HCT116 (cell line): ENCODE measurements around the gene WDR88. TPM values are rescaled to one million over a fixed set of nuclear protein-coding genes. Genes with fewer than 3 reads are reported as not detected.

Experiments
- ATAC-seq: fragments of 200-7000 bp; cut with Tn5 transposase; 2 replicates; pipeline ENCODE4 v1.9.1; 2020; ENCODE audit warnings: mild to moderate bottlenecking, moderate library complexity
- BruUV-seq: library from RNA; stranded (reverse); fragments of 400-500 nt; replicated peaks from 2 replicates; lab custom pipeline; 2021; lab: Mats Ljungman, UMichigan
- CTCF ChIA-PET: fragments of 300-600 bp; sonication (Branson Sonifier 250); formaldehyde crosslinking; loops from one replicate; lab custom pipeline; 2021; ENCODE audit warnings: antibody characterized with exemption; lab: Charles Lee
- POLR2A ChIA-PET: fragments of 300-600, 350-600 bp; sonication (Branson Sonifier 250); formaldehyde crosslinking; loops from one replicate; lab custom pipeline; 2021; ENCODE audit warnings: antibody characterized with exemption; lab: Charles Lee
- RAD21 ChIA-PET, 2 experiments: fragments of 300-600 bp; sonication (Branson Sonifier 250); formaldehyde crosslinking; loops; one replicate each; lab custom pipeline; 2023; ENCODE audit warnings: low total read pairs in 2 of 2; ENCODE audit not compliant: uncharacterized antibody in 2 of 2, unreplicated experiment in 2 of 2, low non-redundant PET in 1 of 2; lab: Charles Lee
- DNase-seq: peaks from one replicate; pipeline ENCODE4 v3.0.0-alpha.2; 2010; ENCODE audit warnings: low read depth, low spot score
- H2AFZ ChIP-seq: fragments of 200-600 bp; shearing (Covaris generic), sonication (generic); 2 replicates; pipeline ENCODE4 v1.6.1; 2017; ENCODE audit warnings: low read depth, mixed run types, mixed read lengths, antibody characterized with exemption, low read length; ENCODE audit not compliant: poor library complexity, severe bottlenecking
- H3K27ac ChIP-seq: 2 replicates; pipeline ENCODE4 v1.5.1; 2012; ENCODE audit warnings: low read depth, low read length
- H3K27me3 ChIP-seq: fragments of 200-600 bp; sonication (generic); 2 replicates; pipeline ENCODE4 v1.6.1; 2016; ENCODE audit warnings: mixed run types, low read length, mixed read lengths; ENCODE audit not compliant: insufficient read depth
- H3K36me3 ChIP-seq, 2 experiments: fragments of 200-500 bp in 1 of 2; fragments of 200-600 bp in 1 of 2; sonication (Bioruptor generic) in 1 of 2; sonication (generic) in 1 of 2; 2 replicates each; pipeline versions ENCODE4 v1.5.1 to v1.6.1; 2014 to 2016; ENCODE audit warnings: low read length in 2 of 2, inconsistent platforms in 1 of 2, mixed read lengths in 1 of 2, mixed run types in 1 of 2; ENCODE audit not compliant: insufficient read depth in 2 of 2, control insufficient read depth in 1 of 2
- H3K4me1 ChIP-seq, 2 experiments: fragments of 200-600 bp in 1 of 2; sonication (generic) in 1 of 2; 2 replicates each; pipeline versions ENCODE4 v1.5.1 to v1.6.1; 2012 to 2017; ENCODE audit warnings: low read length in 2 of 2, inconsistent platforms in 1 of 2, mild to moderate bottlenecking in 1 of 2, mixed read lengths in 1 of 2, mixed run types in 1 of 2, moderate library complexity in 1 of 2; ENCODE audit not compliant: insufficient read depth in 2 of 2, control insufficient read depth in 1 of 2
- H3K4me2 ChIP-seq: fragments of 200-600 bp; sonication (generic); 2 replicates; pipeline ENCODE4 v1.6.1; 2017; ENCODE audit warnings: mixed run types, low read length, mixed read lengths
- H3K4me3 ChIP-seq, 2 experiments: fragments of 200-600 bp in 1 of 2; sonication (generic) in 1 of 2; replicated peaks in 1 of 2; 2 replicates each; pipeline ENCODE4 v1.5.1; 2011 to 2016; ENCODE audit warnings: low read length in 2 of 2, control low read depth in 1 of 2, low read depth in 1 of 2, mild to moderate bottlenecking in 1 of 2, mixed read lengths in 1 of 2, mixed run types in 1 of 2
- H3K79me2 ChIP-seq: fragments of 200-600 bp; sonication (generic); 2 replicates; pipeline ENCODE4 v1.6.1; 2017; ENCODE audit warnings: mild to moderate bottlenecking, mixed run types, low read length, moderate library complexity, mixed read lengths; ENCODE audit not compliant: insufficient read depth
- H3K9ac ChIP-seq: fragments of 200-600 bp; sonication (generic); 2 replicates; pipeline ENCODE4 v1.6.1; 2016; ENCODE audit warnings: low read length, mixed read lengths
- H3K9me2 ChIP-seq: fragments of 200-600 bp; sonication (generic), shearing (Covaris generic); 2 replicates; pipeline ENCODE4 v1.6.1; 2017; ENCODE audit warnings: mixed run types, mild to moderate bottlenecking, moderate library complexity; ENCODE audit not compliant: insufficient read depth
- H3K9me3 ChIP-seq, 2 experiments: fragments of 200-500 bp in 1 of 2; fragments of 200-600 bp in 1 of 2; sonication (Bioruptor generic) in 1 of 2; sonication (generic) in 1 of 2; 2 replicates each; pipeline ENCODE4 v1.6.1; 2014 to 2017; ENCODE audit warnings: low read length in 2 of 2, mixed read lengths in 2 of 2, inconsistent platforms in 1 of 2, low read depth in 1 of 2, mild to moderate bottlenecking in 1 of 2, mixed run types in 1 of 2, moderate library complexity in 1 of 2; ENCODE audit not compliant: control insufficient read depth in 1 of 2, insufficient read depth in 1 of 2
- H4K20me1 ChIP-seq: fragments of 200-600 bp; sonication (generic), shearing (Covaris generic); 2 replicates; pipeline ENCODE4 v1.6.1; 2017; ENCODE audit warnings: mixed run types, mild to moderate bottlenecking, moderate library complexity; ENCODE audit not compliant: insufficient read depth
- CBX3 ChIP-seq: IDR thresholded peaks from 2 replicates; pipeline ENCODE4 v1.6.1; 2012; ENCODE audit warnings: low read depth
- CTCF ChIP-seq, 3 experiments: fragments of 200-600 bp in 1 of 3; sonication (generic) in 1 of 3; IDR thresholded peaks in 2 of 3; conservative IDR thresholded peaks in 1 of 3; 2 replicates each; pipeline ENCODE4 v1.5.1; 2012 to 2017; ENCODE audit warnings: low read depth in 2 of 3, low read length in 2 of 3, antibody characterized with exemption in 1 of 3, borderline replicate concordance in 1 of 3, control low read depth in 1 of 3, mild to moderate bottlenecking in 1 of 3, mixed read lengths in 1 of 3, mixed run types in 1 of 3, moderate library complexity in 1 of 3; ENCODE audit not compliant: insufficient read depth in 1 of 3
- ELF1 ChIP-seq: IDR thresholded peaks from 2 replicates; pipeline ENCODE4 v1.6.1; 2012; ENCODE audit warnings: low read depth, borderline replicate concordance
- POLR2AphosphoS5 ChIP-seq: IDR thresholded peaks from 2 replicates; pipeline ENCODE4 v1.6.1; 2011; ENCODE audit warnings: mild to moderate bottlenecking, low read depth, low read length, moderate library complexity
- RAD21 ChIP-seq: IDR thresholded peaks from 2 replicates; pipeline ENCODE4 v1.6.1; 2012; ENCODE audit warnings: low read depth, mild to moderate bottlenecking
- SRF ChIP-seq: IDR thresholded peaks from 2 replicates; pipeline ENCODE4 v1.6.1; 2012; ENCODE audit warnings: low read depth
- ZFX ChIP-seq: fragments of 450-650 bp; IDR thresholded peaks from 2 replicates; pipeline ENCODE4 v1.6.1; 2017
- intact Hi-C: fragments of 100-400 bp; cut with micrococcal nuclease; formaldehyde crosslinking; loops from 2 replicates; pipeline ENCODE4 v1.10.0; 2022
- total RNA-seq: library from RNA; stranded (reverse); gene quantifications from one replicate; pipeline ENCODE4 v1.2.1, GENCODE V29; 2021; ENCODE audit not compliant: unreplicated experiment
- TF ChIP-seq, protein P1 (sequence below): IDR thresholded peaks from 2 replicates; pipeline ENCODE4 v1.6.1; 2012; ENCODE audit warnings: low read depth

The WDR88 gene
- total RNA-seq, 1 experiment from 2014 or later = not detected

DNA sequence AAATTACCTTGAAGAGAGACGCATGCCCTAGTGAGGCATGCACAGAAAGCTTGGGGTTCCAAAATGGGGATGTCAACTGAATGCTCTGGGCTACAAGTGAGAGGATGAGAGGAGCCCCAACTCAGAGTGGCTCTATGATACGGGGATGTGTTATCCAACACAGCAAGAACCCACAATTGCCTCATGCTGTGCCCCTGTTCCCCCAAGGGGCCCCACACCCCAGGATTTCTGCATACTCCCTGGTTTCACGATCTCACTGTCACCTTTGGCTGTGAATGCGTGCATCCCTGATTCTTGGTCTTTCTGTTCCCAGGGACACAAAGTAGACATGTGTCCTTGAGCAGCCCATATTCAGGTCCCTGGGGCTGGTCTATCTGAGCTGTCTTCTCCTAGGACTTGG lies 29.3 kb downstream of the WDR88 start:
- POLR2A ChIA-PET = no interaction called here
- CTCF ChIA-PET = interaction anchor here (1.3 kb wide), 1 partner anchor 15 kb away, joined by 3 read pairs; no protein-coding TSS in a partner anchor
- no peaks in the 10 kb centered on the region for H3K36me3 ChIP-seq
- no TSS peak for BruUV-seq
- no peaks in the 10 kb centered on the region for H3K9me3 ChIP-seq
- no peak overlapping the region for H3K9ac ChIP-seq
- intact Hi-C loops = no loop called here
- ATAC-seq (no peak), DNase-seq (no peak)
- H4K20me1 ChIP-seq = no peaks in the 10 kb centered on the region
- TF ChIP-seq, protein P1, sequence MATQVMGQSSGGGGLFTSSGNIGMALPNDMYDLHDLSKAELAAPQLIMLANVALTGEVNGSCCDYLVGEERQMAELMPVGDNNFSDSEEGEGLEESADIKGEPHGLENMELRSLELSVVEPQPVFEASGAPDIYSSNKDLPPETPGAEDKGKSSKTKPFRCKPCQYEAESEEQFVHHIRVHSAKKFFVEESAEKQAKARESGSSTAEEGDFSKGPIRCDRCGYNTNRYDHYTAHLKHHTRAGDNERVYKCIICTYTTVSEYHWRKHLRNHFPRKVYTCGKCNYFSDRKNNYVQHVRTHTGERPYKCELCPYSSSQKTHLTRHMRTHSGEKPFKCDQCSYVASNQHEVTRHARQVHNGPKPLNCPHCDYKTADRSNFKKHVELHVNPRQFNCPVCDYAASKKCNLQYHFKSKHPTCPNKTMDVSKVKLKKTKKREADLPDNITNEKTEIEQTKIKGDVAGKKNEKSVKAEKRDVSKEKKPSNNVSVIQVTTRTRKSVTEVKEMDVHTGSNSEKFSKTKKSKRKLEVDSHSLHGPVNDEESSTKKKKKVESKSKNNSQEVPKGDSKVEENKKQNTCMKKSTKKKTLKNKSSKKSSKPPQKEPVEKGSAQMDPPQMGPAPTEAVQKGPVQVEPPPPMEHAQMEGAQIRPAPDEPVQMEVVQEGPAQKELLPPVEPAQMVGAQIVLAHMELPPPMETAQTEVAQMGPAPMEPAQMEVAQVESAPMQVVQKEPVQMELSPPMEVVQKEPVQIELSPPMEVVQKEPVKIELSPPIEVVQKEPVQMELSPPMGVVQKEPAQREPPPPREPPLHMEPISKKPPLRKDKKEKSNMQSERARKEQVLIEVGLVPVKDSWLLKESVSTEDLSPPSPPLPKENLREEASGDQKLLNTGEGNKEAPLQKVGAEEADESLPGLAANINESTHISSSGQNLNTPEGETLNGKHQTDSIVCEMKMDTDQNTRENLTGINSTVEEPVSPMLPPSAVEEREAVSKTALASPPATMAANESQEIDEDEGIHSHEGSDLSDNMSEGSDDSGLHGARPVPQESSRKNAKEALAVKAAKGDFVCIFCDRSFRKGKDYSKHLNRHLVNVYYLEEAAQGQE = no peak
- TF ChIP-seq SRF (no peak), ZFX (no peak), ELF1 (no peak), CBX3 (no peak), POLR2AphosphoS5 (no peak), CTCF (IDR thresholded peaks at IDR 0.05 in 2 of 3, conservative IDR thresholded peaks at IDR 0.05 in 1 of 3; ENCODE audit: borderline replicate concordance in 1 of 3, insufficient read depth in 1 of 3, low read depth in 2 of 3, low read length in 2 of 3) (no peak), RAD21 (no peak)
- RAD21 ChIA-PET = no interaction called here
- no peak overlapping the region for H3K27ac ChIP-seq
- H3K4me3 ChIP-seq = no peak overlapping the region
- H3K4me2 ChIP-seq = no peak overlapping the region
- H3K4me1 ChIP-seq = peaks cover 1 to 4% of the 10 kb centered on the region in 2 experiments; a peak in 3 of 4 replicates
- H3K9me2 ChIP-seq = no peaks in the 10 kb centered on the region
- H3K79me2 ChIP-seq = no peaks in the 10 kb centered on the region
- no peaks in the 10 kb centered on the region for H3K27me3 ChIP-seq
- H2AFZ ChIP-seq = no peak overlapping the region
